Middle frontal gyrus (tissue), 1 donor: ENCODE data around the gene SLC34A1.
"Not testable (repeated sequence)": the region's sequence is repeated elsewhere in the genome, so short reads cannot be mapped to it uniquely, and the experiment has no call there.

Experiments used
- DNase-seq: peaks from one replicate; pipeline ENCODE4 v3.0.0-alpha.2; 2015; ENCODE audit warnings: low spot score; ENCODE audit errors: extremely low spot score

SLC34A1 gene, protein sequence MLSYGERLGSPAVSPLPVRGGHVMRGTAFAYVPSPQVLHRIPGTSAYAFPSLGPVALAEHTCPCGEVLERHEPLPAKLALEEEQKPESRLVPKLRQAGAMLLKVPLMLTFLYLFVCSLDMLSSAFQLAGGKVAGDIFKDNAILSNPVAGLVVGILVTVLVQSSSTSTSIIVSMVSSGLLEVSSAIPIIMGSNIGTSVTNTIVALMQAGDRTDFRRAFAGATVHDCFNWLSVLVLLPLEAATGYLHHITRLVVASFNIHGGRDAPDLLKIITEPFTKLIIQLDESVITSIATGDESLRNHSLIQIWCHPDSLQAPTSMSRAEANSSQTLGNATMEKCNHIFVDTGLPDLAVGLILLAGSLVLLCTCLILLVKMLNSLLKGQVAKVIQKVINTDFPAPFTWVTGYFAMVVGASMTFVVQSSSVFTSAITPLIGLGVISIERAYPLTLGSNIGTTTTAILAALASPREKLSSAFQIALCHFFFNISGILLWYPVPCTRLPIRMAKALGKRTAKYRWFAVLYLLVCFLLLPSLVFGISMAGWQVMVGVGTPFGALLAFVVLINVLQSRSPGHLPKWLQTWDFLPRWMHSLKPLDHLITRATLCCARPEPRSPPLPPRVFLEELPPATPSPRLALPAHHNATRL

DNA sequence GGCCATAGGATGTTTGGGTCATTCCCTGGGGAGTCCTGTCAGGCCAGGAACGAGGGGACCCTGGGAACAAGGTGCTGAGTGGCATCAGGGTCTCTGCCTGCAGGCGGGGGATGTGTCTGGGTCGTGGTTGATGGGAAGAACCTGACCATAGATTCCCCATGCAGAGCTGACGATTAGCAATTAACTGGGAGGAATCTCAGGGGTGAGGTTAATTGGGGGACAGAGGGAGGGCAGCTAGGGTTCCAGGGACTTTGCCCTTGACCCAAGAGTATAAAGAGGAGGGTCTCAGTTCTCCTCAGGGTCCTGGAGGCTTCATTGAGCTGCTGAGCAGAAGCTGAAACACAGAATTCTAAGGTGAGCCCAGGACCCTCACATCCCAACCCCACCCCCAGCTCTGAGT is at the start of gene SLC34A1:
Gene SLC34A1, plus strand, starts transcription at position 301 of the 400 bp plus-strand sequence. CDS start 1,308 bp downstream, outside the sequence.
- DNase-seq: no peak

DNA sequence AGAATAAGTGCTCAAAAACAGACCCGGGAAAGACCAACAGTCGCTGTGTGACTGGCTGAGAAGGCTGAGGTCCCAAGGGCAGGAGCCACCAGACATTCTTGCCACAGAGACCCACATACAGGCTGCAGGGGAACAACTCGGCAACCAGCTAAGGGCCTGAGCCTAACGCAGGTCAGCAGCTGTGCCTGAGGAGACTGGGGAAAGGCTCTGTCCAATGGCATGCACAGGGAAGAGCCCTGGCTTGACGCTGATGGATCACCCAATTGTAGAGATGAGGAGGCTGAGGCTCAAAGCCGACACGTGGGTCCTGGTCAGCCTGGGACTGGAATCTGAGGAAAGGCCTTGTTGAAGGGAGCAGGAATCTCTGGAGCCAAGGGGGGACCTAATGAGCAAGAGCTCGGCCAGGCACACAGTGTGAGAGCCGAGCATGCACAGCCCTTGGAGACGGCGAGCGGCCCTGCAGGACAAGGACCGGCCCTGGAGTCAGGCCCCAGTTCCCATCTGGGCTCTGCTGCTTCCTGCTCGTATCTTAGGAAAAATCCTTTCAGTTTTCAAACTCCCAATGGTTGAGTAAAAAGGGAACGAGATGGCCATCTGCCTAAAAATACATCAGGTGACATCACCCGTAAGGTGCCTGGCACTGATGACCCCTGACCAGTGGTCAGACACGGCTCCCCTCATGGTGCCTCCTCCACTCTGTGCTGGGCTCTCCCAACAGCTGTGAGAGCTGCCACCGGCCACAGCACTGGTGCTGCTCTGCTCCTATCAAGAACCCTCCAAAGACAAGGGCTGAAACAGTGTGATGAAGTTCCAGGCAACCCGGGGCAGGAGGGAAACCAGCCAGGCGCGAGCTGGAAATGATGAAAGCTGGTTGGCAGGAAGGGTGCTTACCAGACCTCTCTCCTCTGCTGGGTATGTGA is 49.2 kb upstream of the SLC34A1 start:
- DNase-seq: no peak

DNA sequence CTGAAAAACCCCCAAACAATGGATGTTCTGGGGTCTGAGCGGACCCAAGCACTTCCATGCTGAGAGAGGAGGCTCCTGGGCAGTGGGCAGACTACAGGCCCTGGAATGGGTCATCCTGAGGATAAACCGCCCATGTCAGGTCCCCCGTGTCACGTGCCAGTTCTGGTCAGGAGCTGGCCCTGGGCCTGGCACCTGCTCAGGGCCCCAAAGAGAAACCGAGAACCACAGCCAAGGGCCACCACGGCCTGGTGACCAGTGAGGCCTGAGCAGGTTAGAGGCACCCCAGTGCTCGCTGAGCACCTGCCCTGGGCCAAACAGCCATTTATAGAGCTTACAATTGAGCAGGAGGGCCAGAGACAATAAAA is 48.6 kb upstream of the SLC34A1 start:
- DNase-seq: no peak

DNA sequence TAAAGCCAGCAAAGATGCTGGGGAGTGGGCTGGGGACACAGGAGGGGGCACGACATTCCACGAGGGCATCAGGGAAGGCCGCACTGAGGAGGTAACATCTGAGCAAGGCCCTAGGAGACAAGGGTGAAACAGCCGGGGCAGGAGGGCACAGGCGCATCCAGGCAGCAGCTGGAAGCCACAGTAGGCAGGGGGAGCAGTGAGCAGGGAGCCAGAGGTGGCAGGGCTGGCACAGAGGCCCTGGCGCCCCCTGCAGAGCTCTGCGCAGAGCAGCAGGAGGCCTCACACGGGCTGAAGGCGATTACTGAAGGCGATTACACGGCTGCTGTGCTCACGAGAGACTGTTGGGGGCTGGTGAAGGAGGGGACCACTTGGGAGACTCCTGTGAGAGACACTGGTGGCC is 48.1 kb upstream of the SLC34A1 start:
- no peak for DNase-seq

DNA sequence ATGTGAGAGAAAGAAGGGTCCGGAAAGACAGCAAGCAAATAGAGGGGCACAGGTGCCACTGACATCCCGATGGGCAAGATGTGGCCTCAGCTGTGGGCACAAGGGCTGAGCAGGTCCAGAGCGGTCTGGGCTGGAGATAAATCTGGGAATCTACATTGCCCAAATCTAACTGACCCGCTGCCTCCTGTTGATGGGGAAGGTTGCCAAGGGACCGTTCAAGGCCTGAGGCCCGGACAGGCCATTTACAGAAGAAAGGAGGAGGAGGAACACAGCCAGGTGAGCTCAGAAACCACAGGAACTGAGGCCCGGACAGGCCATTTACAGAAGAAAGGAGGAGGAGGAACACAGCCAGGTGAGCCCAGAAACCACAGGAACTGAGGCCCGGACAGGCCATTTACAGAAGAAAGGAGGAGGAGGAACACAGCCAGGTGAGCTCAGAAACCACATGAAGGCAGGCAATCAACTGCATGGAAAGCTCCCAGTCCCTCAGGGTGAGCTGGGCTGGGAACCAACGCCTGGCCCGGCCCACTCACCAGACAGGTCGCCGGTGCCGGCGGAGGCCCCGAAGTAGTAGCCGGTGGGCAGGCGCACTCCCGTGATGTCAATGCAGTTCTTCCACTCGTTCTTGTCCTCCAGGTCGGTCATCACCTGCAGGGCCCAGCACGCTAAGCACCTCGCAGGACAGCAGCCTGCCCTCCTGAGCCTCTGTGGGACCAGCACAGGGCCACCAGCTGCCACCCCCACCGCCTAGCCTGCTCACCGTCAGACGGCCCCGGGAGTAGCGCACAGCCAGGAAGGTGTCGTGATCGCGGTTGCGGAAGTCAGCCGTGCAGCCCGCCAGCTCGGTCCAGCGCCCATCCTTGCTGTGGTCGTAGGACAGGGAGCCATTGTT is 47.4 kb upstream of the SLC34A1 start:
- DNase-seq: no peak

DNA sequence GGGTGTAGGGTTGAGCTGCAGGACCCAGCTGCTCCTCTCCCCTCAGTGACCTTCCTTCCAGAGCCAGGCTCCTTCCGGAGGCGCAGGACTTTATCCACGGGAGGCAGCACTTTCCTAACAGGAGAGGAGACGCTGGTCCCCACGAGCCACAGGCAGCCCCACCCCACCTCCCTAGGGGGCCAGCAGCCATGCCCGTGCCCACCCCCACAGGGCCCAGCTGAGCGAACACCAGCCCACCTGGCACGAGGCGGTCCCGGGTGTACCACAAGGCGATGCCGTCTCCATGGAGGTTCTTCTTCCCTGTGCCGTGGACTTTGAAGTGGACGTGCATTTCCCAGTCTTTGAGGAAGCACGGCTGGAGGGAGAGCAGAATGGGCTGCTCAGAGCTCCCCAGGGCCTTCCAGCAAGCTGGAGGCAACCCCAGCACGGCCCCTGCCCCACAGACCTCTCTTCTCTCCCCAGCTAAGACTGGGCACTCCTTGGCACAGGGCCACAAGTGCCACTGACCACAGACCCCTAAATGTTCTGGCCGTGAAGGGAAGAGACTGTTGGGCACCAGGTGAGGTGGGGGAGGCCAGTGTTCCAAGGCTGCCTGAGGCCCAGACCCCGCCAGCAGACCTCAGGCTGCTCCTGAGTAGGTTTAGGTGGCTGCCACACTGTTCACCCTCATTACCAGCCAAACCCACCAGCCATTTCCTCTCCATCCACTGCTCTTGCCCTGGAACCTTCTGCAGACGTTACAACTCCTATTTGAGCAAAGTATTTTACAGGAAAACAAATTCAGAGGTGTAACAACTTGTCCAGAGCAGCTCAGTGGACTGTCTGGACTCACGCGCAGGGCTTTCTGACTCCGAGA is 45.8 kb upstream of the SLC34A1 start:
- DNase-seq: no peak

DNA sequence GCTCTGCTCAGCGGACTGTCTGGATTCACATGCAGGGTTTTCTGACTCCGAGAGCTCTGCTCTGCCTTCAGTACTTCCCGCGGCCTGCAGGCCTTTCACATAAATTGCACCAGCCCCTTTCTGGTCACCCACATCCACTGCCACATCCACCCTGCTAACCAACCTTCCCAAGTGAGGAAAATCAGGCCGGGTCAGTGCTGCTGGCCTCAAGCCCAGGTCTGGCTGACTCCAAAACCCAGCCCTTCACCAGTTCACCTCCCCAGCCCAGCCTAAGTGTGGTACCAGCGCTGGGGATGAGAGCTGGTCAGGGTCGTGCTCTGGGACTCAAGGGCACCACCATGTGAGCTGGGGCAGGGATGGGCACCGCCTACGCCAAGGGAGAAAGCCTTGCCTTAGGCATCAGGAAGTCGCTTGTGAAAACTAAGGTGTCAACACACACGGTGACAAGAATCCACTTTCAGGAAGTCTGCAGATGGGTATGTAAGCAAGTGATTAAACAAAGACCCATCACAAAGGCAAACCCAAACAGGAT is 45.1 kb upstream of the SLC34A1 start:
- DNase-seq: no peak

DNA sequence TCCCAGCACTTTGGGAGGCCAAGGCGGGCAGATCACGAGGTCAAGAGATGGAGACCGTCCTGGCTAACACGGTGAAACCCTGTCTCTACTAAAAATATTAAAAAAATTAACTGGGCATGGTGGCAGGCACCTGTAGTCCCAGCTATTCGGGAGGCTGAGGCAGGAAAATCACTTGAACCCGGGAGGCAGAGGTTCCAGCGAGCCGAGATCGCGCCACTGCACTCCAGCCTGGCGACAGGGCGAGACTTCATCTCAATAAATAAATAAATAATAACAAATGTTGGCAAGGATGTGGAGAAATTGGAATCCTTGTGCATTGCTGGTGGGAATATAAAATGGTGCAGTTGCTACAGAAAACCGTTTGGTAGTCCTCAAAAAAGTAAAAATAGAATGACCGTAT is 41.2 kb upstream of the SLC34A1 start:
- not testable (repeated sequence) for DNase-seq

DNA sequence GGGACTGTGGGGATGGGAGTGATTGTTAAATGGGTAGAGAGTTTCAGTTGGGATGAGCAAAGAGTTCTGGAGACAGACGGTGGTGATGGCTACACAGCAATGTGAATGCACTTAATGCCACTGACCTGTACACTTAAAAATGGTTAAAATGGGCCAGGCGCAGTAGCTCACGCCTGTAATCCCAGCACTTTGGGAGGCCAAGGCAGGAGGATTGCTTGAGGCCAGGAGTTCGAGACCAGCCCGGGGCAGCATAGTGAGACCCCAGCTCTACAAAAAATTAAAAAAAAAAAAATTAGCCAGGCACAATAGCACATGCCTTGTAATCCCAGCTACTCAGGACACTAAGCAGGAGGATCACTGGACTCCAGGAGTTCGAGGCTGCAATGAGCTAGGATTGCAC is 40.5 kb upstream of the SLC34A1 start:
- no peak for DNase-seq

DNA sequence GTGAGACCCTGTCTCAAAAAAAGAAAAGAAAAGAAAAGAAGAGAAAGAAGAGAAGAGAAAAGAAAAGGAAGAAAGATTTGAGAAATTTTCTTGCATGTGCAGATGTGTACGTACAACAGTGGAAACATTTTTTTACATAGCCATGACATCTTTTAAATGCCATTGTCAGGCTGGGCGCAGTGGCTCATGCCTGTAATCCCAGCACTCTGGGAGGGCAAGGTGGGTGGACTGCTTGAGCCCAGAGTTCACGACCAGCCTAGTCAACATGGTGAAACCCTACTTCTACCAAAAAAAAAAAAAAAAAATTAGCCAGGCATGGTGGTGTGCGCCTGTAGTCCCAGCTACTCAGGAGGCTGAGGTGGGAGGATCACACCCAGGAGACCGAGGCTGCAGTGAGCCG is 39.3 kb upstream of the SLC34A1 start:
- DNase-seq: no peak

DNA sequence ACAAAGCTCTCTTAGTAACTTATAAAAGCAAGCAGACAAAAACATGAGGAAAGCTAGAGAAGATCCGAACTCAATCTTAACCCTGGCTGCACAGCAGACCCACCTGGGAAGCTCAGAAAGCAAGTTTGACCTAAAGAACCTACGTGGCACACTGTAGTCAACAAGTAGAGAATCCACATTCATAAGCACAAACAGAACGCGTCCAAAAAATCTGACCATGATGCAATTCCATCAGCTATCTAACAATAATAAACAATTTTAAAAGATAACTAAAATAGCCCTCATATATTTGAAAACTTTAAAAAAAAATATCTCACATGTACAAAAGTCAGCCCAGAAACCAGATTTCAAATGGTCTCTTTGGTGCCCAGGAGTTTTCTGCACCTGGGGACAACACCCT is 37.4 kb upstream of the SLC34A1 start:
- no peak for DNase-seq

DNA sequence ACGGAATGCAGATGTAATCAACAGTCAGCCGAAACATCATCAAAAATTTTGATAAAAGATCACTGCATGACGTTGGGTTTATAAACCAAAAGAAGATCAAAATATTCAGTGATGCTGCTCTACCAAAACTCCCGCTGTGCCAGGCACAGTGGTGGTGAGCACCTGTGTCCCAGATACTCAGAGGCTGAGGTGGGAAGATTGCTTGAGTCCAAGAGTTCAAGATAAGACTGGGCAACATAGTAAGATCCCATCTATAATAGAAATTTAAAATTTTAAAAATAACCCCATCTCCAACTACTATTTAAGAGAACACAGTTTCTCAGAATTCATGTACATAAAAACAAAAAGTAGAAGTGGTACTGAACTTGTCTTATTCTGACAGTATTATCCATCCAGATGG is 36.5 kb upstream of the SLC34A1 start:
- DNase-seq: no peak

DNA sequence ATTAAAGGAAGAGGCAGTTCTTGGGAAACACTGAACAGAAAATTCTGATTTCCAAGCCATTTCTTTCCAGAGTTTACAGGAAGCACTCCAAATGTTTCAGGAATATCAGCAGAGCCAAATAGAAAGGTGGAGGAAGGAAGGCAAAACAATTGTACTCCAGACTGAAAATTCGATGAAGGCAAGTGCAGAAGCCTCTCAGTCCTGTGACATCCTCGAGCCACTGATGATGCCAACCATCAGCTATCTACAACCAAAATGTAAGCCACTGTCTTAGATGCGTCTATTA is 34.9 kb upstream of the SLC34A1 start:
- no peak for DNase-seq

DNA sequence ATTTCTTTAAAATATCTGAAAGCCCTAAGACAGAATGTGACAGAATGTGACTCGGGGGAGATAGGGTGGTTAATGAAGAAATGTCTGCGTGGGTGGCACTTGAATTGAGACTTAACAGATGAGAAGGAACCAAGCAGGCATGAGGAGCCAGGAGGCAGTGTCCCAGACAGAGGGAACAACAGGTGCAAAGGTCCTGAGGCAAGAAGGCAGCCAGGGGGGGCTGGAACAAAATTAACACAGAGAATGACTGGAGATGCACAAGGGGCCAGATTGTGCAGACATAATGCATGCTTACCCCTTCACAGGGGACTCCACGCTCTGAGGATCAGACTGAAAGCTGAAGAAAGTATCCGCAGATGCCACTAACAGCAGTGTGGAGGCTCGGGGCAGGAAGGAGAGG is 34.5 kb upstream of the SLC34A1 start:
- DNase-seq: no peak

DNA sequence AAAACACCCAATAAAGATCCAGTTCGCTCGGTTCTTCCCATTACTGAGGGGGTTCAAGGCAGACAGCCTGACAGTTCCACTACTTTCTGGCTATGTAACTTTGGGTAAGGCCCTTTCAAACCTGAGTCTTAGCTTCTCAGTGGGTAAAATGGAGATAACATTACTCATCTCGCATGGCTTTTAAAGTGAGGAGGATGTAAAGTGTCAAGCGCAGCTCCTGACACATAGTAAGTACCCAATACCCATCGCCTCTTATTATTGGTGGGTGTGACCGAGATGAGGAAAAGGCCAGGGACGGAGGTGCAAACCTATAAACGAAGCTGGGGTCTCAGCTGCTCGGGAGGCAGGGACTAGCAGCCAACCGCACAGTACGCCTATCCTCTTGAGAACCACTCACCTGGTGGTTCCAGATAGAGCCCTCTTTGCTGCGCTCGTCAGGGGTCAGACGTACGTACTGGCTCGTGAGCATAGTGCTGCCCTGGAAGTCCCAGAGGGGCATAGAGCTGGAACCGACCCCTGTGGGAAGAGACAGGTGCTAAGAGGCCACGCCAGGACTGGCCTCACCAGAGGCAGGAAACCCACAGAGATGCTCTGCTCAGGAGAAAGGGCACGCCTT is 33.4 kb upstream of the SLC34A1 start:
- DNase-seq: no peak

DNA sequence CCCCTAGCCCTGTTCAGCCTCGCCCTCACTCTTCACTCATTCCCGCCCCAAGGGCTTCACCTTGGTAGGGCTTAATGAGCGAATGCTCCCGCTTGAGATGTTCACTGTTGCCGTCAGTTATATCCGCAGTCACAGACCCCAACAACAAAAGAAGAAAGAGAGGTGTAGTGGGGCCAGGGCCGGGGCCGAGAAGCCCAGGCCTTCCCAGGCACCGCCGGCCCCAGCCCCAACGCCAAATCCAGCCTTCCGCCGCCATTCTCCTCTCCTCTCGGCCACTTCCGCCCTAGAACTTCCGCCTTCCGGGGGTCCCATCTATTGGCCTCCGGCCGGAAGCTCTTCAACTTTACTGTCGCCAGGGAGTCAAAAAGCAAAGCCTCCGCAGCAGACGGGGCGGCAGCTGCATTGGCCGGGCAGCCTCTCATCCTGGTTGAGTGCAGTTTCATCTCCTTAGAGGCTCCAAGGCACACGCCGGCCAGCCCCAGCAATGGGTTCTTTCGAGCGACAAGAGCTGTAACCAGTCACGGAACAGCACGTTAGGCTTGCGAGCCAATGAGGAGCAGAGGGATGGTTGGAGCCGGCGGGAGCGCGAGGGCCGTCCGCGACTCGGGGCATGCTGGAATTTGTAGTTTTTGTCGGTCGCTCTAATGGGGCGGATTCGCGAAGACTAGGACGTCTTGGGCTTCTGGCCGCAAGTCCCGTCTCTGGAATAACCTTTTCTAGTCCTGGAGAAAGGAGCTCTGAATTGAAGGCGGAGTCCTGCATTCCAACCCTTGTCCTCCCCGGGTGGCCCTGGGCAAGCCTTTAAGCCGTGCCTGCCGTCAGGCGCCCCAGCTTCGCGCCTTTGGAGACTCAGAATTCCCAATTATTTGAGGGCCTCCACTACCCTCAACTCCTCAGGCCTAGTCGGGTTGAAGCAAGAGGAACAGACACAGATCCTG is 32.6 kb upstream of the SLC34A1 start, which contains the start of gene LMAN2:
Gene LMAN2, minus strand, starts transcription at position 277 of the 938 bp plus-strand sequence. Its CDS starts 21 bp downstream, at position 256.
- DNase-seq: peak; percentile 93

DNA sequence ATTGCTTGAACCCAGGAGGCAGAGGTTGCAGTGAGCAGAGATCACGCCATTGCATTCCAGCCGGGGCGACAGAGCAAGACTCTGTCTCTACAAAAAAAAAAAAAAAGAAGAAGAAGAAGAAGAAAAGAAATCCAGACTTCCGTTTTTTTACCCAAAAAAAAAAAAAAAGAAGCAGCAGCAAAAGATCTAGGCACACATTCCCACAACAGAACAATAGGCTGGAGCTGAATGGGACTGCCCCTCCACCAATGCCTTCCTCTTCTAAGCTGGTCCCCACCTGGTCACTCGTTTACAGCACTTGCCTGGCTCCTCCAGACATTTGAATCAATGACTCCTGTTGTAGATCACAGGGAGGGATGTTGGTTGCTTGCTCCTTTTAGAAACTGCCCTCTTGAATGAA is 31.1 kb upstream of the SLC34A1 start:
- DNase-seq: no peak

DNA sequence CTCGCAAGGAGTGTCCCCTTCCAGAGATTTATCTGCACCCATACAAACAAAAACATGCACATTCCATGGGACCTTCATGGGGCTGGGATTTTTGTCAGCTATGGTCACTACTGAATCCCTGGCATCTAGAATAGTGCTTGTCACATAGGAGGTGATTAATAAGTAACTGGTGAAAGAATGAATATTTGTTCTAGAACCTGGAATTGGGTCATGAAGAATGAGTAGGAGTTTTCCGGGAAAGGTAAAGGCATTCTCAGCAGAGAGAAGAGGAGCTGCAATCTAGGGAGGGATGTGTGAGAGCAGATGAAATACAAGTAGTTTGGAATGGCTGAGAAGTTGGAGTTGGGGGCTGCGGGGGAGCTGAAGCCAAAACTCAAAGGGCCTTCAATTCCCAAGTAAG is 30.0 kb upstream of the SLC34A1 start:
- DNase-seq: no peak
